ENCODE results near the gene DTX4. TPM values are rescaled to one million over a fixed set of nuclear protein-coding genes. Genes with fewer than 3 reads are reported as not detected.

Gene DTX4
- total RNA-seq, 4 donors from 2014 or later: 8.3 to 11.5 (median 8.9) TPM

- peaks cover 8% of the 10 kb centered on the region for H3K36me3 ChIP-seq
- H3K4me1 ChIP-seq: no peaks in the 10 kb centered on the region
- H3K27me3 ChIP-seq: no peaks in the 10 kb centered on the region
- DNase-seq (ENCODE audit: low spot score in 2 of 2): no peak
- WGBS: 73% methylated on average over 14 of the region's 14 CpGs
- TF ChIP-seq POLR2AphosphoS5 (IDR thresholded peaks at IDR 0.05): no peak
- no peak for TF ChIP-seq EP300 (IDR thresholded peaks at IDR 0.05)
- TF ChIP-seq POLR2A (IDR thresholded peaks at IDR 0.05): no peak
- no peak for TF ChIP-seq CTCF (IDR thresholded peaks at IDR 0.05)
- no peaks in the 10 kb centered on the region for H3K9me3 ChIP-seq
- no peak overlapping the region for H3K27ac ChIP-seq
- H3K4me3 ChIP-seq: no peak overlapping the region
Observed at GRCh38 chr11:59199546-59200422, 27.9 kb downstream of the DTX4 start.

DNA sequence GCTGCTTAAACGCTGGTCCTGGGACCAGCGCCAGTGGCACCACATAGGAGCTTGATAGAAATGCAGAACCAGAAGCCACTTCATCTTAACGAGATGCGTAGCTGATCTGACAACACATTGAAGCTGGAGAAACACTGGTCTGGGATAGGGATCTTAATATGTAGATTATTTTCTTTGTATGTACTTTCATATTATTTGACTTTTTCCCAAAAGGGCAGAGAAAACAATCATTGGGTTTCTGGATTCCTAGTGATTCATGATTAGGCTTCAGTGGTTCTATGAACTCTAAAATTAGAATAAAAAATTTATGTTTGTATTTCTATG, 28.5 kb downstream of the DTX4 start:
- WGBS: 49% methylated on average over 4 of the region's 4 CpGs
- no peak for DNase-seq (ENCODE audit: low spot score in 2 of 2)
- no peak overlapping the region for H3K27ac ChIP-seq
- H3K4me1 ChIP-seq: no peaks in the 10 kb centered on the region
- H3K4me3 ChIP-seq: no peak overlapping the region
- H3K9me3 ChIP-seq: no peaks in the 10 kb centered on the region
- H3K36me3 ChIP-seq: peaks cover 9% of the 10 kb centered on the region
- TF ChIP-seq EP300 (IDR thresholded peaks at IDR 0.05) (no peak), POLR2AphosphoS5 (IDR thresholded peaks at IDR 0.05) (no peak), POLR2A (IDR thresholded peaks at IDR 0.05) (no peak), CTCF (IDR thresholded peaks at IDR 0.05) (no peak)
- no peaks in the 10 kb centered on the region for H3K27me3 ChIP-seq

- H3K36me3 ChIP-seq: peaks cover 5% of the 10 kb centered on the region
- no peak overlapping the region for H3K27ac ChIP-seq
- H3K4me1 ChIP-seq: no peaks in the 10 kb centered on the region
- no peaks in the 10 kb centered on the region for H3K27me3 ChIP-seq
- no peak overlapping the region for H3K4me3 ChIP-seq
- no peaks in the 10 kb centered on the region for H3K9me3 ChIP-seq
- TF ChIP-seq POLR2AphosphoS5 (IDR thresholded peaks at IDR 0.05) (no peak), CTCF (IDR thresholded peaks at IDR 0.05) (no peak)
- 94% methylated on average over 3 of the region's 3 CpGs for WGBS
- DNase-seq (ENCODE audit: low spot score in 2 of 2): no peak
Observed at GRCh38 chr11:59201353-59201752, 29.4 kb downstream of the DTX4 start.

DNA sequence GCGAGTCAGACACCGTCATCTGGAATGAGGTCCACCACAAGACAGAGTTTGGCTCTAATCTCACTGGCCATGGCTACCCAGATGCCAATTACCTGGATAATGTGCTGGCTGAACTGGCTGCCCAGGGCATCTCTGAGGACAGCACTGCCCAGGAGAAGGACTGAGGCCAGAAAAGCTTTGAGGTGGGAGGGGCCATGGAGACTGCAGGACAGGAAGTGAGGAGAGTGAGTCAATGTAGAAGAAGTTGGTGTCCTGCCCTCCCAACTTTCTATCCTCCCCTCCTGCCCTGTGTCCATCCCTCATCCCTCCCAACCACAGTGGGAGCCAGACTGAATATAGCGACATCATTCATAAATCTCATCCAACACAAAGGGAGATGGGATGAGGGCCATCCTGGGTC, 32.8 kb downstream of the DTX4 start:
- WGBS: 97% methylated on average over 3 of the region's 3 CpGs
- no peak overlapping the region for H3K4me3 ChIP-seq
- no peaks in the 10 kb centered on the region for H3K9me3 ChIP-seq
- TF ChIP-seq EP300 (IDR thresholded peaks at IDR 0.05) (no peak), POLR2A (IDR thresholded peaks at IDR 0.05) (no peak), POLR2AphosphoS5 (IDR thresholded peaks at IDR 0.05) (no peak), CTCF (IDR thresholded peaks at IDR 0.05) (no peak)
- H3K4me1 ChIP-seq: peaks cover 10% of the 10 kb centered on the region
- H3K36me3 ChIP-seq: peaks cover 5% of the 10 kb centered on the region
- no peaks in the 10 kb centered on the region for H3K27me3 ChIP-seq
- no peak overlapping the region for H3K27ac ChIP-seq
- DNase-seq (ENCODE audit: low spot score in 2 of 2): no peak

DNA sequence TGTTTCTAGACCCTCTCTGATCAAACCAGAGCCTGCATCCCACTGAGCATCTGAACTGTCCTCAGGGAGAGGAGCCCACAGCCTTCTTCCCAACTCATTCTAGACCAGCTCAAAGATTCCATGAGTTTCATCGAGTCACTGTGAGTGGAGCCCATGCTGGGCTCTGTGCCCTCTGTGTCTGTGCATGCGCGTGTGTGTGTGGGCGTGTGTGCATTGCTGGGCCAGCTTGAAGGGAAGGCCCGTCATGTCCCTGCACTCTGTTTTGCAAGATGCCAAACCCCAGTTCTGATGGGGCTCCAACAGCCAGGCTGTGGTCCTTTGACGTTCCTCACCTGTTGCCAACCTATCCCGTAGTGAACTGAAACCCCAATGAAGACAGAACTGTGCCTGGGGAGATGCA, 33.7 kb downstream of the DTX4 start:
- TF ChIP-seq POLR2AphosphoS5 (IDR thresholded peaks at IDR 0.05) (no peak), POLR2A (IDR thresholded peaks at IDR 0.05) (no peak), CTCF (IDR thresholded peaks at IDR 0.05) (no peak), EP300 (IDR thresholded peaks at IDR 0.05) (no peak)
- peaks cover 10% of the 10 kb centered on the region for H3K4me1 ChIP-seq
- peaks cover 5% of the 10 kb centered on the region for H3K36me3 ChIP-seq
- DNase-seq (ENCODE audit: low spot score in 2 of 2): no peak
- WGBS: 83% methylated on average over 5 of the region's 7 CpGs
- no peaks in the 10 kb centered on the region for H3K9me3 ChIP-seq
- H3K4me3 ChIP-seq: no peak overlapping the region
- no peaks in the 10 kb centered on the region for H3K27me3 ChIP-seq
- no peak overlapping the region for H3K27ac ChIP-seq
